GM10248 (cell line): ENCODE results near the gene TPO.

Experiments used
- CTCF ChIA-PET: fragments of 300-600 bp; sonication (Branson Sonifier 250); formaldehyde crosslinking; extraction: SDS; loops from one replicate; lab custom pipeline; 2021; ENCODE audit warnings: antibody characterized with exemption; lab: Yijun Ruan, JAX
- POLR2A ChIA-PET: fragments of 350-650 bp; sonication (Branson Sonifier 250); formaldehyde crosslinking; extraction: SDS; loops from one replicate; lab custom pipeline; 2020; ENCODE audit warnings: antibody characterized with exemption; lab: Yijun Ruan, JAX
- DNase-seq: peaks from one replicate; pipeline ENCODE4 v3.0.0; 2012; ENCODE audit errors: extremely low spot score
- TF ChIP-seq, protein P1 (sequence below): IDR thresholded peaks from 2 replicates; pipeline ENCODE4 v1.5.1; 2012; ENCODE audit warnings: mild to moderate bottlenecking, low read depth; ENCODE audit errors: extremely low read depth, missing control alignments, control extremely low read depth

The TPO gene

DNA sequence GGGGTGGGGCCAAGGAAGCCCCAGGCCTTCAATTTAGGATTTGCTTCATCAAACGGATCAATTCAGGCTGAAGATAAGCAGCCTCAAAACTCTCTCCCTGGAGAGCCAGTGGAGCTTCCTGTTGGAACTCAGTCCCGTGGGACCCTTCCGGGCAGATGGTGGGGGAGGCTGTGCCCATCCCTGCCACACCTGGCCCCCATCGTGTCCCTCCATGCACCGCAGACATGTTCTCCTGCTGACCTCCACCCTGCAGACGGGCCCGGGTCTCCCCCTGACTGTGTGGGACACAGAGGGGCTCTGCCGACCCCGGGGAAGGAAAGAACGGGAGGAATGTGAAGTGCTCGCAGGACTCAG is 144.2 kb downstream of the TPO start:
- DNase-seq: no peak
- ChIA-PET CTCF (interaction anchor here (1.9 kb wide), 1 partner anchor 842 kb away, joined by 6 read pairs; no protein-coding TSS in a partner anchor), POLR2A (no interaction called here)
- TF ChIP-seq, protein P1, sequence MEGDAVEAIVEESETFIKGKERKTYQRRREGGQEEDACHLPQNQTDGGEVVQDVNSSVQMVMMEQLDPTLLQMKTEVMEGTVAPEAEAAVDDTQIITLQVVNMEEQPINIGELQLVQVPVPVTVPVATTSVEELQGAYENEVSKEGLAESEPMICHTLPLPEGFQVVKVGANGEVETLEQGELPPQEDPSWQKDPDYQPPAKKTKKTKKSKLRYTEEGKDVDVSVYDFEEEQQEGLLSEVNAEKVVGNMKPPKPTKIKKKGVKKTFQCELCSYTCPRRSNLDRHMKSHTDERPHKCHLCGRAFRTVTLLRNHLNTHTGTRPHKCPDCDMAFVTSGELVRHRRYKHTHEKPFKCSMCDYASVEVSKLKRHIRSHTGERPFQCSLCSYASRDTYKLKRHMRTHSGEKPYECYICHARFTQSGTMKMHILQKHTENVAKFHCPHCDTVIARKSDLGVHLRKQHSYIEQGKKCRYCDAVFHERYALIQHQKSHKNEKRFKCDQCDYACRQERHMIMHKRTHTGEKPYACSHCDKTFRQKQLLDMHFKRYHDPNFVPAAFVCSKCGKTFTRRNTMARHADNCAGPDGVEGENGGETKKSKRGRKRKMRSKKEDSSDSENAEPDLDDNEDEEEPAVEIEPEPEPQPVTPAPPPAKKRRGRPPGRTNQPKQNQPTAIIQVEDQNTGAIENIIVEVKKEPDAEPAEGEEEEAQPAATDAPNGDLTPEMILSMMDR: no peak

DNA sequence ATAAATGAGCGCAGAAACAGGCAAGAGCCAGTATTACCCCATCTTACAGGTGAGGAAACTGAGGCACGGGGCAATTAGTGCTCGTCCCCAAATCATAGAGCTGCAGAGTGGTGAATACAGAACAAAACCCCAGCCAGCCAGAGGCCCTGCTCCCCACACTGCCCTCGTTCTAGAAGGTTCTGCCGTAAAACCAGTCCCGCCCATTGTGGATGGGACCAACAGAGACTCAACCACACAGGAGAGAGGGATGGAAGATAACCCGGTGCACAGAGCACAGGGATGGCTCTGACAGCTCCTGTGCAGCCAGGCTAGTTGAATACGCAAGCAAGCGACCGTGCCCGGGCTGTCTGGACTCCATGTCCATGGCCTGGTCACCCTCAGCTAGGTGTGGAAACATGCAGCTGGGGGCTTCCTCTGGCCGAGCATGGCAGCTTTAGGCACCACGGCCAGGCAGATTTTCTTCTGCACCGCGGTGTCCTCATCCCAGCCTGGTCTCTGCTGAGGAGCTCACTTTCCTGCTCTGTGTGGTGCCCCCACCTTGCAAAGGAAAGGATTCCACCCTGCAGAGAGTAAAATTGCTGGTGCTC is 146.4 kb downstream of the TPO start:
- ChIA-PET POLR2A (no interaction called here), CTCF (interaction anchor here (2.4 kb wide), 1 partner anchor 10 kb away, joined by 19 read pairs; no protein-coding TSS in a partner anchor)
- DNase-seq: no peak
- TF ChIP-seq, protein P1: no peak

DNA sequence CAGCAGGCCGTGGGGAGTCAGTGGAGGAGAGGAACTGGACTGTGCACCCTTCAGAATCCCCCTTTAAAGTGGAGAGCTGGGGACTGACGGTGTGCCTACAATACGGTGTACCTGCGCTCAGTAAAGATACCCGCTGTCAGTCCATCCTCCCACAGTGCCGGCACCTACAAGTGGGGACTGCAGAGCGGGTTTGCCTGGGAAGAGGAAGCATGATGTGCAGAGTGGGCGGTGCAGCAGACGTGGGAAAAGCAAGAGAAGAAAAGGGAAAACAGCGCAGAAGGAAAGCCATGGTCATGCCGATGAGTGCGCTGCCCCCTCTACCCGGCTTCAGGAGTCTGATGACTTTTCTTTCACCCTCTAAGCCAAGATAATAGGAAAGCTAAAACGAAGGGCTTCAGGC is 148.0 kb downstream of the TPO start:
- ChIA-PET POLR2A (no interaction called here), CTCF (interaction anchor here (2.6 kb wide), 1 partner anchor 10 kb away, joined by 14 read pairs; no protein-coding TSS in a partner anchor)
- TF ChIP-seq, protein P1: no peak
- DNase-seq: no peak

DNA sequence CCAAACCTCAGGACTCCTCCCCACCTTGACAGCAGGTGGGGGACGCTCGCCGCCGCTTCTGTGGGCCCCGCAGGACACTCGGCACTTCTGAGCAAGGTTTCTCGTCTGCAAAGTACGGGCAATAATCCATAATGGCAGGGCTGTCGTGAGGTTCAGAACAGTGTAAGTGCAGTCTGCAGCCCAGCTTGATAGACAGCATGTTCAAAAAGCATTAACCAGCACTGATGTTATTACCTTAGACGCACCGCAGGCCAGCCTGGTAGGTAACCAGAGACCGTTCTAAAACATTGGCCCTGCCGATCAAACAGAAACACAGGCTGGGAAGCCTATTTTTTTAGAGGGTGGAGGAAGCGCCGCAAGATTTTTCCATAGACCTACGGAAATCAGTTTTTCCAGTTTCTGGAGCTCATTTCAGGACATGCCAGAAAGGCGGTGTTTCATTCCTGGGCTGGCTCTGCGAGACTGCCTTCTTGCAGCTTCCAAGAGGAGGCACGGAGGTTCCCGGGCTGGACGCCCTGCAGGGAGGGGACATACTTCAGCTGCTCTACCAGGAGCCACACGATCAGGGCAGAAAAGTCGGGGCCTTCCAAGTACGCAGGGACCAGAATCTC is 148.7 kb downstream of the TPO start:
- ChIA-PET CTCF (interaction anchor here (2.6 kb wide), 1 partner anchor 11 kb away, joined by 14 read pairs; no protein-coding TSS in a partner anchor), POLR2A (no interaction called here)
- no peak for DNase-seq
- TF ChIP-seq, protein P1: no peak

DNA sequence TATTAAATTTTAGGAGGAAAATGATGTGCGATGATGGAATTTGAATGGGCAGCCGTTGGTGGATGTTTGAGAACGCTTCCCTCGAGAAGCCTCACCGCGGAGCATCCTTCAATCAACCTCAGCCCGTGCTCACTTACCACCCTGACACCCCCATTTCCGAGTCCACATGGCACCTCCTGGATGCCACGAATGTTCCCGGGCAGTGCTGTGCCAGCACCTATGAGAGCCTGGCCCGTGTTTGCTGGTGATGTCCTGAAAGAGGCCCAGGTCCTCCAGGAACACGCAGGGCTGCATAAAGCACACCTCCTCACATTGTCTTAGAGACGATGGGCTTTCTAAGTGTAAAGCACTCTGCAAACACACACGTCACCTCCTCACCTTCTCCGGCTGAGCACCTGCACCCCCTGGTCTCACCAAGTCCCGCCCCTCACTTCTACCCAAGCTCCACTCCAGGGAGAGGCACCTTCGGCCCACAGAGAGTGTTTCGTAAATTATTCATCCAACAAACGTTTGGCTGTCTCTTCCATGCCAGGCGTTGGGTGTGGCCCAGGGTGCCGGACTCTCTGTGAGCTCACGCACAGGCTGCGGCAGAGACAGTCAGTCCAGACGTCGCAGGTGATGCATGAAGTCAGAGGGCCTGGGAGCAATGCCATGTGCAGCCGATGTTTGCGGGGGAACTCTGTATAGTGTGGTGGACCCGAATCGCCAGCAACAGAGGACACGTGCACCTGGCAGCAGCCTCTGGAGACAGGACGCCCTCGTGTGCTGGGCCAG is 150.0 kb downstream of the TPO start:
- ChIA-PET POLR2A (no interaction called here), CTCF (interaction anchor here (2.6 kb wide), 1 partner anchor 12 kb away, joined by 14 read pairs; no protein-coding TSS in a partner anchor)
- no peak for DNase-seq
- TF ChIP-seq, protein P1: no peak

DNA sequence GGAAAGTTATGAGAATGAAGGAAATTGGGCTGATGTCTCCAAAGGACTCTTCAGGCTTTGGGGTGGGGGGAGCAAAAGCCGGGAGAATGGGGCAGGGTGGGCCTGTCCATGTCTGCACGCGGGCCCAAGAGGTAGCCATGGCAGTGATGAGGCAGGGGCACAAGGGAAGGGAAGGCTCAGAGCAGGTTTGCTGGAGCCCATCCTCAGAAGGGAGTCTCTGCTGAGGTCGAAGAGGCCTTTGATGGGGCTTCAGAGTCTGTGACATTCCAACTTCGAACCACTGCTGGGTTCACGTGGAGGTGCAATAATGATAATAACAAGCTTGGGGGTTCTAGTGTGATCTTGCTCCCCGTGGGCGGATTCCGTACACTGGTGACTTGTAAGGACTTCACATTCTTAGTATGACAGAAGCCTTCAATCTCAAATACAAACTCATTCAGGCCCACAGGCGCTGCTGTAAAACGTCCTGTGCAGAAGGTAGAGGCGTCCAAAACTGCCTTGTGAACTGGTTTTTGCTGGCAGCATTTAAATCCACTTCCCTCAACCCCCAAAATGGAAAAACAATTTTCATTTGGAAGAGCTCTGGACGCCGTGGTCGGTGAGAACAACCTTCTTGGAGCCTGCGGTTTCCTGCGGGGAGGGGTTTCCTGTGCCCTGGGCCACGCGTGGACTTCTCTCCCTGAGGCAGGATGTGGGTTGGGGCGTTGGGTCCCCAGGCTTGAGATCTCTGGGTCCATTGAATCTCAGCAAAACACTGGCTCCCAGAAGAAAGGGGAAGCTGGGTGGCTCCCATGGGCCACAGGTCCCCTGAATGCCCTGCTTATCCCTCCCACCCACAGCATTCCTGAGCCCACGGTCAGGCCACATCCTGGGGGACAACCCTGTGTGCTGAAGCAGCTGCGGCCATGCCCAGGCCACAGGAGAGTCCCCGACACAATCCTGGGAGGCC is 151.0 kb downstream of the TPO start:
- DNase-seq: no peak
- TF ChIP-seq, protein P1: no peak
- POLR2A ChIA-PET: no interaction called here
- CTCF ChIA-PET: no interaction called here
